Prostate gland (tissue), 2 donors: ENCODE measurements around the gene ABTB2. TPM values are rescaled to one million over a fixed set of nuclear protein-coding genes. Genes with fewer than 3 reads are reported as not detected.

Experiments used
- DNase-seq: peaks from one replicate; pipeline ENCODE4 v3.0.0-alpha.2; 2019; ENCODE audit warnings: low spot score
- H3K27ac ChIP-seq, 2 donors: fragments of 200-600 bp; sonication (generic); 2 replicates each; pipeline ENCODE4 v1.5.1; 2017 to 2019
- H3K27me3 ChIP-seq: fragments of 200-600 bp; sonication (generic); replicated peaks from 2 replicates; pipeline ENCODE4 v1.5.1; 2019; ENCODE audit not compliant: insufficient read depth
- H3K36me3 ChIP-seq, 2 donors: fragments of 200-600 bp; sonication (generic); 1 replicate in 1 of 2; 2 replicates in 1 of 2; pipeline versions ENCODE4 v1.5.1 to v1.8.1; 2017 to 2019
- H3K4me1 ChIP-seq: fragments of 200-600 bp; sonication (generic); replicated peaks from 2 replicates; pipeline ENCODE4 v1.5.1; 2019
- H3K4me3 ChIP-seq, 2 donors: fragments of 200-600 bp; sonication (generic); 2 replicates each; pipeline ENCODE4 v1.5.1; 2017 to 2019
- H3K9me3 ChIP-seq: fragments of 200-600 bp; sonication (generic); 2 replicates; pipeline ENCODE4 v1.5.1; 2017
- CTCF ChIP-seq, 4 experiments: fragments of 200-600 bp in 2 of 4; fragments of 450-650 bp in 2 of 4; sonication (generic) in 2 of 4; IDR thresholded peaks; 1 replicate in 3 of 4; 2 replicates in 1 of 4; pipeline ENCODE4 v1.5.1; 2016 to 2019; ENCODE audit warnings: antibody characterized with exemption in 4 of 4, mild to moderate bottlenecking in 2 of 4, moderate library complexity in 2 of 4
- POLR2A ChIP-seq: fragments of 450-650 bp; IDR thresholded peaks from one replicate; pipeline ENCODE4 v1.6.1; 2016; ENCODE audit warnings: antibody characterized with exemption, mild to moderate bottlenecking
- POLR2AphosphoS5 ChIP-seq: sonication (generic); formaldehyde crosslinking; IDR thresholded peaks from one replicate; pipeline ENCODE4 v1.6.1; 2017; ENCODE audit warnings: antibody characterized with exemption
- WGBS: methylation state at CpG from one replicate; pipeline ENCODE4 v1.1.5; 2018; 5-methylcytosine and 5-hydroxymethylcytosine counted together
- intact Hi-C: fragments of 100-400 bp; cut with DNase I; formaldehyde crosslinking; loops from one replicate; pipeline ENCODE4 v1.14.2; 2022
- total RNA-seq, 2 donors: library from RNA; depleted of rRNA; stranded (reverse); fragments of >200 nt; gene quantifications; one replicate each; pipeline ENCODE4 v1.1.0, GENCODE V29; 2016

ABTB2 gene
- total RNA-seq, 2 donors from 2014 or later, result 3.0 to 13.7 TPM

- 83% methylated on average over 6 of the region's 6 CpGs for WGBS
- intact Hi-C loops, result no loop called here
These were observed 46.5 kb upstream of the ABTB2 start for GRCh38 chr11:34404280-34404679.

GRCh38 chr11:34403431-34403830 is 45.6 kb upstream of the ABTB2 start:
- no peak overlapping the region for H3K4me3 ChIP-seq
- no peaks in the 10 kb centered on the region for H3K36me3 ChIP-seq
- 82% methylated on average over 4 of the region's 4 CpGs for WGBS
- no peak for DNase-seq
- no peak overlapping the region for H3K27ac ChIP-seq
- intact Hi-C loops, result no loop called here
- H3K9me3 ChIP-seq, result no peaks in the 10 kb centered on the region
- no peak for TF ChIP-seq POLR2AphosphoS5
- TF ChIP-seq CTCF (IDR thresholded peaks at IDR 0.05), result no peak
- TF ChIP-seq POLR2A, result no peak
- H3K4me1 ChIP-seq, result peaks cover 4% of the 10 kb centered on the region
- no peaks in the 10 kb centered on the region for H3K27me3 ChIP-seq

More at GRCh38 chr11:34404280-34404679, 46.5 kb upstream of the ABTB2 start:
- no peak overlapping the region for H3K4me3 ChIP-seq
- no peaks in the 10 kb centered on the region for H3K27me3 ChIP-seq
- no peaks in the 10 kb centered on the region for H3K9me3 ChIP-seq
- DNase-seq, result no peak
- peaks cover 4% of the 10 kb centered on the region for H3K4me1 ChIP-seq
- no peak overlapping the region for H3K27ac ChIP-seq
- no peaks in the 10 kb centered on the region for H3K36me3 ChIP-seq
- TF ChIP-seq CTCF (IDR thresholded peaks at IDR 0.05) (no peak), POLR2AphosphoS5 (no peak), POLR2A (no peak)

- H3K4me1 ChIP-seq, result no peaks in the 10 kb centered on the region
- intact Hi-C loops, result no loop called here
- no peak for TF ChIP-seq POLR2AphosphoS5
- TF ChIP-seq CTCF (IDR thresholded peaks at IDR 0.05), result no peak
- no peak for TF ChIP-seq POLR2A
- no peak overlapping the region for H3K4me3 ChIP-seq
- DNase-seq, result no peak
- no peak overlapping the region for H3K27ac ChIP-seq
- H3K9me3 ChIP-seq, result no peaks in the 10 kb centered on the region
- 88% methylated on average over 2 of the region's 2 CpGs for WGBS
- no peaks in the 10 kb centered on the region for H3K27me3 ChIP-seq
- no peaks in the 10 kb centered on the region for H3K36me3 ChIP-seq
These were observed 40.0 kb upstream of the ABTB2 start for GRCh38 chr11:34397811-34398210.

- TF ChIP-seq POLR2A, result no peak
- no peak for TF ChIP-seq POLR2AphosphoS5
- no peak for TF ChIP-seq CTCF (IDR thresholded peaks at IDR 0.05)
- Histone ChIP-seq H3K36me3 (no peaks in the 10 kb centered on the region), H3K27me3 (no peaks in the 10 kb centered on the region), H3K27ac (no peak overlapping the region), H3K4me3 (no peak overlapping the region), H3K4me1 (no peaks in the 10 kb centered on the region), H3K9me3 (no peaks in the 10 kb centered on the region)
- intact Hi-C loops, result no loop called here
- no peak for DNase-seq
- WGBS, result 73% methylated on average over 1 of the region's 1 CpG
These were observed 39.3 kb upstream of the ABTB2 start for GRCh38 chr11:34397120-34397519.

- TF ChIP-seq POLR2AphosphoS5, result peak; percentile 87
- no peak for TF ChIP-seq POLR2A
- intact Hi-C loops, result no loop called here
- Histone ChIP-seq H3K27ac (peak overlapping the region in 1 of 2 donors; percentile 33), H3K27me3 (no peaks in the 10 kb centered on the region), H3K4me1 (no peaks in the 10 kb centered on the region), H3K4me3 (no peak overlapping the region), H3K36me3 (no peaks in the 10 kb centered on the region), H3K9me3 (no peaks in the 10 kb centered on the region)
- 32% methylated on average over 1 of the region's 1 CpG for WGBS
- peak; percentile 76 for DNase-seq
These were observed 38.2 kb upstream of the ABTB2 start for GRCh38 chr11:34395916-34396550.
